Measurements from ENCODE around the gene CHRNA3.

CHRNA3 gene

GRCh38 chr15:78654272-78654671 lies 33.5 kb upstream of the CHRNA3 start:
- H3K4me3 ChIP-seq (ENCODE audit: low read depth, low read length) = no peak overlapping the region
- no peak overlapping the region for H3K27ac ChIP-seq
- no peak overlapping the region for H2AFZ ChIP-seq
- no peaks in the 10 kb centered on the region for H3K36me3 ChIP-seq (ENCODE audit: control insufficient read depth, insufficient read depth, low read length)
- no peak for TF ChIP-seq CTCF (IDR thresholded peaks at IDR 0.05)
- no peaks in the 10 kb centered on the region for H3K9me3 ChIP-seq (ENCODE audit: control insufficient read depth, low read length)
- no peaks in the 10 kb centered on the region for H3K79me2 ChIP-seq
- H3K9ac ChIP-seq = no peak overlapping the region
- no peaks in the 10 kb centered on the region for H3K4me1 ChIP-seq
- H3K4me2 ChIP-seq (ENCODE audit: low read length) = no peak overlapping the region
- H3K27me3 ChIP-seq (ENCODE audit: control insufficient read depth, insufficient read depth, low read length) = no peaks in the 10 kb centered on the region

GRCh38 chr15:78651930-78652615 lies 31.3 kb upstream of the CHRNA3 start:
- no peak overlapping the region for H3K4me2 ChIP-seq (ENCODE audit: low read length)
- no peak for TF ChIP-seq CTCF (IDR thresholded peaks at IDR 0.05)
- H3K27ac ChIP-seq = no peak overlapping the region
- H3K4me3 ChIP-seq (ENCODE audit: low read depth, low read length) = no peak overlapping the region
- H3K9me3 ChIP-seq (ENCODE audit: control insufficient read depth, low read length) = no peaks in the 10 kb centered on the region
- no peaks in the 10 kb centered on the region for H3K27me3 ChIP-seq (ENCODE audit: control insufficient read depth, insufficient read depth, low read length)
- no peak overlapping the region for H2AFZ ChIP-seq
- no peaks in the 10 kb centered on the region for H3K36me3 ChIP-seq (ENCODE audit: control insufficient read depth, insufficient read depth, low read length)
- no peak overlapping the region for H3K9ac ChIP-seq
- H3K79me2 ChIP-seq = no peaks in the 10 kb centered on the region
- H3K4me1 ChIP-seq = no peaks in the 10 kb centered on the region

- Histone ChIP-seq H3K4me2 (ENCODE audit: low read length) (no peak overlapping the region), H3K36me3 (ENCODE audit: control insufficient read depth, insufficient read depth, low read length) (no peaks in the 10 kb centered on the region), H3K9me3 (ENCODE audit: control insufficient read depth, low read length) (no peaks in the 10 kb centered on the region), H3K9ac (no peak overlapping the region), H3K27me3 (ENCODE audit: control insufficient read depth, insufficient read depth, low read length) (no peaks in the 10 kb centered on the region), H3K79me2 (no peaks in the 10 kb centered on the region), H3K4me3 (ENCODE audit: low read depth, low read length) (no peak overlapping the region), H3K27ac (no peak overlapping the region), H3K4me1 (no peaks in the 10 kb centered on the region), H2AFZ (no peak overlapping the region)
- TF ChIP-seq CTCF (IDR thresholded peaks at IDR 0.05) = no peak
These were observed 30.2 kb upstream of the CHRNA3 start for GRCh38 chr15:78651007-78651406.

GRCh38 chr15:78650022-78650421 lies 29.2 kb upstream of the CHRNA3 start:
- Histone ChIP-seq H2AFZ (no peak overlapping the region), H3K4me2 (ENCODE audit: low read length) (no peak overlapping the region), H3K27ac (no peak overlapping the region), H3K9ac (no peak overlapping the region), H3K79me2 (no peaks in the 10 kb centered on the region), H3K4me1 (no peaks in the 10 kb centered on the region), H3K9me3 (ENCODE audit: control insufficient read depth, low read length) (no peaks in the 10 kb centered on the region), H3K27me3 (ENCODE audit: control insufficient read depth, insufficient read depth, low read length) (no peaks in the 10 kb centered on the region), H3K36me3 (ENCODE audit: control insufficient read depth, insufficient read depth, low read length) (no peaks in the 10 kb centered on the region), H3K4me3 (ENCODE audit: low read depth, low read length) (no peak overlapping the region)
- TF ChIP-seq CTCF (IDR thresholded peaks at IDR 0.05) = no peak

GRCh38 chr15:78645009-78645408 lies 24.2 kb upstream of the CHRNA3 start:
- no peaks in the 10 kb centered on the region for H3K79me2 ChIP-seq
- H2AFZ ChIP-seq = no peak overlapping the region
- no peak overlapping the region for H3K4me3 ChIP-seq (ENCODE audit: low read depth, low read length)
- H3K27me3 ChIP-seq (ENCODE audit: control insufficient read depth, insufficient read depth, low read length) = no peaks in the 10 kb centered on the region
- no peaks in the 10 kb centered on the region for H3K9me3 ChIP-seq (ENCODE audit: control insufficient read depth, low read length)
- no peaks in the 10 kb centered on the region for H3K36me3 ChIP-seq (ENCODE audit: control insufficient read depth, insufficient read depth, low read length)
- H3K4me2 ChIP-seq (ENCODE audit: low read length) = no peak overlapping the region
- H3K27ac ChIP-seq = no peak overlapping the region
- no peaks in the 10 kb centered on the region for H3K4me1 ChIP-seq
- no peak for TF ChIP-seq CTCF (IDR thresholded peaks at IDR 0.05)
- no peak overlapping the region for H3K9ac ChIP-seq
